Amygdala (tissue), 56 donors: ENCODE measurements around the gene ZDHHC19.
"Not testable (repeated sequence)": the region's sequence is repeated elsewhere in the genome, so short reads cannot be mapped to it uniquely, and the experiment has no call there.

Experiments
- DNase-seq, 56 donors: peaks; one replicate each; lab custom pipeline; 2025; lab: John Stamatoyannopoulos, UW

The ZDHHC19 gene

GRCh38 chr3:196225763-196226364 is 14.7 kb upstream of the ZDHHC19 start:
- DNase-seq = no peak

DNA sequence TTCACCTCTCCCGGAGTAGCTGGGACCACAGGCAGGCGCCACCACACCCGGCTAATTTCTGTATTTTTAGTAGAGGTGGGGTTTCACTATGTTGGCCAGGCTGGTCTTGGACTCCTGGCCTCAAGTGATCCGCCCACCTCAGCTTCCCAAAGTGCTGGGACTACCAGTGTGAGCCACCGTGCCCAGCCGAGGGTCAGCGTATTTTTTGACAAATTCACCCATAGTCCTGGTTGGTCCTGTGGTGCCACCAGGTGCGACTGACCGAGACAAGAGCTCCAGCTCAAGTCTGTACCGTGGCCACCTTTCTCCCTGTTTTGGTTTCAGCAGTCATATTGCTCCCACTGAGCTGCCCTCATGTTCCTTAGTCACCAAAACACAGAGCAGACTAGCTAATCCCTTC is 13.9 kb upstream of the ZDHHC19 start:
- no peak for DNase-seq

GRCh38 chr3:196222876-196223595 is 11.8 kb upstream of the ZDHHC19 start:
- DNase-seq = no peak

DNA sequence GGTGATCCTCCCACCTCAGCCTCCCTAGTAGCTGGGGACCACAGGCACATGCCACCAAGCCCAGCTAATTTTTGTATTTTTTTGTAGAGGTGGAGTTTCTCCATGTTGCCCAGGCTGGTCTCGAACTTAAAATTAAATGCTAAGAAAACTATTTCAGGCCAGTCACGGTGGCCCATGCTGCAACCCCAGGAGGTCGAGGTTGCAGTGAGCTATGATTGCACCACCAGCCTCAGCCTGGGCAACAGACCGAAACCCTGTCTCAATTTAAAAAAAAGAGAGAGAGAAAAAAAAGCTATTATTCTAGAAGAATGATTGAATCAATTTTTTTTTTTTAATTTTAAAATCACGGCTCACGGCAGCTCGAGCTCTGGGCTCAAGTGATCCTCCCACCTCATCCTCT is 9.8 kb upstream of the ZDHHC19 start:
- DNase-seq = no peak

GRCh38 chr3:196220587-196220986 is 9.4 kb upstream of the ZDHHC19 start:
- peak in 4 of 56 donors; percentile 11 to 35 (median 12) for DNase-seq

DNA sequence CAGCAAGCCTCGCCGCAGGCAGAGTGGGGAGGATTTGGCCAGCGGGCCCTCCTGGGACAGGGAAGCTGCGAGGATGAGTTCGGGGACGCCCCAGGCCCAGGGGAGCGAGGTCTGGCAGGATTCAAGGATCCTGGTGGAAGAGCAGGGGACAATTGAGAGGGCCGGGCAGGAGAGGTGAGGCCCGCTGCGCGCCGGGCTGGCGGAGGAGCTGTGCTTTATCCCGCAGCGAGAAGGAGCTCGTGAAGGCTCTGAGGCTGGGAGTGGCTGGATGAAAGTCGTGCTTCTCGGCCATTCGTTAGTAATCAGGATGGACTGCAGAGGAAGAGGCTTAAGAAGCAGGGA is 8.7 kb upstream of the ZDHHC19 start:
- DNase-seq = no peak

- peak in 40 of 56 donors; percentile 17 to 81 (median 51) for DNase-seq
These were observed 8.2 kb upstream of the ZDHHC19 start for GRCh38 chr3:196219194-196219969.

DNA sequence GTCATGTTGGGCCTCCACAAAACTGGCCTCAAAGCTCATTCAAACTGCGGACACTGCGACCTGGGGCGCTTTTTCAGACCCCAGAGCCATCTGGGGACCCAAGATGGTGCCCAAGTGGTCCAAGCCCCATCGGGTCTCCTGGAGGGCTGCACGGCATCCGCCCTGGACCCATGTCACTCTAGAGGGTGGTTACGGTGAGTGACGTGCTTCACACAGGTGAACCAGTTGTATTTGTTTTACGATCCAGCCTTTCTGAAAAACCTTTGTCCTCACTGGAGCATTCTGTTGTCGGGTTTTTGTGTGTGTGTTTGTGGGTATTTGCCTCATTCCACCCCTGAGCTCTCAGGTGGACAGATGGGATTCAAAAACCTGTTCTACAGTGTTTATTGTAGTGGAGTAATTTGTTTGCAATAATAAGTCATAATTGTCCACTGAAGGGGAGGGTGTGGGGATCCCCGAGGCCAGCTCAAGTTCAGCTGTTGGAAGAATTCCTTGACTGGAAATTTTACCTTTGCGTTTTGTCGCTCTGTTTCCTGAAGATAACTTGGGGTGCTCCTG is 7.0 kb upstream of the ZDHHC19 start:
- no peak for DNase-seq

DNA sequence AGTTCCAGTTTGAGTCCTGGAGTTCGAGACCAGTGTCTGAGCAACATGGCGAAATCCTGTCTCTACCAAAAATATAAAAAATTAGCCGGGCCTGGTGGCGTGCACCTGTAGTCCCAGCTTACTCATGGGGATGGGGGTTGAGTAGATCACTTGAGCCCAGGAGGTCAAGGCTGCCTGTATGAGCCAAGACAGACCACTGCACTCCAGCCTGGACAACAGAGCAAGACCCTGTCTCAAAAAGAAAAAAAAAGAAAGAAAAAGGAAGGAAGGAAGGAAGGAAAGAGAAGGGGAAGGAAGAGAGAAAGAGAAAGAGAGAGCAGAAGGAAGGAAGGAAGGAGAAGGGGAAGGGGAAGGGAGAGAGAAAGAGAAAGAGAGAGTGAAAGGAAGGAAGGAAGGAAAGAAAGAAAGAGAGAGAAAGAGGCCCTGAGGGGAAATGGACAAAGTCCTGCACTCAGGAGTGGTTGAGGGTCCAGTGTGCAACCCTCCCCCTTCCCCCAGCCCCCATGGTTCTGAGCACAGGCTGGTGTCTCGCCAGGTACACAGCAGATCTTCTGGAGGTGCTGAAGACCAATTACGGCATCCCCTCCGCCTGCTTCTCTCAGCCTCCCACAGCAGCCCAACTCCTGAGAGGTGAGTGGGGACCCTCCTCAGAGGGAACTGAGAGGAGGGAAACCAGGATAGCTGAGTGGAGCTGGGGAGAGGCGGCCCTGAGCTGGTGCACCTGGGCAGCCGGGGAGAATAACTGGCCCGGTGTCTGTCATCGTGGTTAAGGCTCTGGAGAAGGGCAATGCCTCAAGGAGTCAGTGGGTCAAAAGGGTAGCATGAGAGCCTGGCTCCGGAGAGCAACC is 6.3 kb upstream of the ZDHHC19 start:
- no peak for DNase-seq

DNA sequence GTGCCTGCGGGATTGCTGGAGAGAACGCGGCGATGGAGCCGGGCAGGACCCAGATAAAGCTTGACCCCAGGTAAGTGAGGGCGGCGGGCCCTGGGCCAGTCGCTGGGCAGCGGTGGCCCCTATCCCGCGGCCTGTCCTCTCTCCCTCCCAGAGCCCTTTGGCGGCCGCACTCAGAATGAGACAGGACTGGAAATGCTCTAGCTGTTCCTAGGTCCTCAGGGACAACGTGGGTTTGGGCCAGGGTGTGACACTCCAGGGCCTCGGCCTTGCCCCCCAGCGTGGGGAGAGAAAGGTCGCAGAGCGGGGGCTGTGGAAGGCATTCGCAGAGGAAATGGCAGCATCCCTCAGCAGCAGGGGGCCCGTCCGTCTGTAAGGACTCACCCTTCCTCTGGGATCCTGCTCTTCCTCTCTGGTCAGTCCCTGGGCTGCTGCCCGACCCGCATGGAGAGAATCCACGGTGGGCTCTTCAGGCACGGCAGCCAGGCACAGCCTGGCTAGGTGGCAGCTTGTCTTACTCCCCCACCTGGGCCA is 5.5 kb upstream of the ZDHHC19 start:
- DNase-seq = no peak

DNA sequence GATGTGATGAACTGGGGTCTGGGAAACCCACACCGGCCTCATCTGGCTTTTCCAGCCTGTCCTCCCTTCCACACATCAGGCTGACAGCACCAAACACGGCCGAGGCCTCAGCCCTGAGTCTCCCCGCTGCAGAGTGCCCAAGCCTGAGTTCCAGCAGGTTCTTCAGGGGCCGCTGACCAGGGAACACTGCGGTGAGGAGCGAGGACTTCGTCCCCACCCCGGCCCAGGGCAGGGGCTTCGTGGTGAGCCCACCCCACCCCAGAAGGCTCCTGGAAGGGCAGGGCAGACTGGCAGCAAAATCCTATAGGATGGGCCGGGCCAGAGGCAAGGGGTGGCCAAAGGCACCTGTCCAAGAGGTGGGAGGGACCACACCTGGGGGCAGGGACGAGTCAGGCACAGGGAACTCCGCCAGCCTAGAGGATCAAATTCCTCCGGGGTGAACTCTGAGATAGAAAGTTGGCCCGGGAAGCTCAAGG is 4.9 kb upstream of the ZDHHC19 start, which contains the start of gene SLC51A:
Gene SLC51A (plus strand): TSS at position 446 of the 476 bp plus-strand sequence. CDS start 179 bp downstream, outside the sequence.
- DNase-seq = no peak

- DNase-seq = no peak
These were observed 4.4 kb upstream of the ZDHHC19 start for GRCh38 chr3:196215493-196216020.

GRCh38 chr3:196214783-196215441 is 3.7 kb upstream of the ZDHHC19 start:
- DNase-seq = no peak

DNA sequence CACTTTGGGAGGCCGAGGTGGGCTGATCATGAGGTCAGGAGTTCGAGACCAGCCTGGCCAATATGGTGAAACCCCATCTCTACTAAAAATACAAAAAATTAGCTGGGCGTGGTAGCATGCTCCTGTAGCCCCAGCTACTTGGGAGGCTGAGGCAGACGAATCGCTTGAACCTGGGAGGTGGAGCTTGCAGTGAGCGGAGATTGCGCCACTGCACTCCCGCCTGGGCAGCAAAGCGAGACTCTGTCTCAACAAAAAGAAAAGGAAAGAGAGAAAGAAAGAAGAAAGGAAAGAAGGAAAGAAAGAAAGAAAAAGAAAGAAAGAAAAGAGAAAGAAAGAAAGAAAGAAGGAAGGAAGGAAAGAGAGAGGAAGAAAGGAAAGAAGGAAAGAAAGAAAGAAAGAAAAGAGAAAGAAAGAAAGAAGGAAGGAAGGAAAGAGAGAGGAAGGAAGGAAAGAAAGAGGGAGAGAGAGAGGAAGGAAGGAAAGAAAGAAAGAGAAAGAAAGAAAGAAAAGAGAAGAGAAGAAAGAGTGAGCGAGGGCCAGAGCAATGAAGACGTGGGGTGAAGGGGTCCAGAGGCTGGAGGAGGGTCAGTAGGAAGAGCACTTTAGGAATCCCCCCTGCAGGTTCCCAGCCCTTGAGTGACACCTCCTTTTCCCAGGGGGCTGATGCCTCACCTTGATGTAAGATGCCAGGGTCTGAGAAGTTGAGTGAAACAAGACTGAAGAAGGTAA is 1.1 kb downstream of the ZDHHC19 start:
- not testable (repeated sequence) for DNase-seq

DNA sequence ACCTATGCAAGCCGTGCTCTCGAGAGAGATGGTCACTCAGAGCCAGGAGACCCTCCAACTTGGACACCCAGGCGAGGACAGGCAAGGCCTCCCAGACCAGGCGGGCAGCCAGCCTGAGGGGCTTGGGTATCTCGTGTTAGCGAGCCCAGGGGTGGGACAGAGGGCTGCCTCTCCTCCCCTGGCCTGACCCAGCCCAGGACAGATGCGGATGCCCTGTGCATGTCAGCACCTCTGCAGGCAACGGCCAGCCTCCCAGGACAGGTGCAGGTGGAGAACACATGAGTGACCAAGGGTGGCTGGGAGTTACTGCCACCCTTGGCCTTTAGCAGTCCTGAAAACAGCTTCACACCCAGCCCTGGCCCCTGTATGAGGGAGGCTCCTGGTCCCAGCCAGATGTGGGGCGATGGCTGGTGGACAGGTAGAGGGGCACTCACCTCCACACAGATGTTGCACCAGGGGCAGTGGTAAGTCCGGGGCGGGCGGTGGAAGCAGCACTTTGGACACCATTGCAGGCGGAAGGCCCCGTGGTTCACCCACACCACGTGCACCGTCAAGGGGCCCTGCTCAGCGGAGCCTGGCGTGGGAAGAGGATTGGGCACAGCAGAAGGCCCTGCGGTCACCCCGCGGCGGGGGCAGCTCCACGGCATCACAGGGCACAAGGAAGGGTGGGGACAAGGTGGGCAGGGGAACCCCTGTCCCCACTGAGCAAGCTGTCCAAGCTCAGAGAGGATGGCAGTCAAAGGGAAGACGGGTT is 2.1 kb downstream of the ZDHHC19 start:
- DNase-seq = no peak

- DNase-seq = peak in 6 of 56 donors; percentile 17 to 58 (median 38)
These were observed 3.2 kb downstream of the ZDHHC19 start for GRCh38 chr3:196207833-196208607.
